ENCODE measurements around the gene CCL25.
"Not testable (repeated sequence)": the region's sequence is repeated elsewhere in the genome, so short reads cannot be mapped to it uniquely, and the experiment has no call there.

DNA sequence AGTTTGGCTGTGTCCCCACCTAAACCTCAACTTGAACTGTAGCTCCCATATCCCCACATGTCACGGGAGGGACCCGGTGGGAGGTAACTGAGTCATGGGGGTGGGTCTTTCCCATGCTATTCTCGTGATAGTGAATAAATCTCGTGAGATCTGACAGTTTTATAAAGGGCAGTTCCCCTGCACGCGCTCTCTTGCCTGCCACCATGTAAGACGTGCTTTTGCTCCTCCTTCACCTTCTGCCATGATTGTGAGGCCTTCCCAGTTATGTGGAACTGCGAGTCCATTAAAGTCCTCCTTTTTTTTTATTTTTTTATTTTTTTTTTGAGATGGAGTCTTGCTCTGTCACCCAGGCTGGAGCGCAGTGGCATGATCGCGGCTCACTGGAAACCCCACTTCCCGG is 49.4 kb downstream of the CCL25 start:
- TF ChIP-seq POLR2AphosphoS5, POLR2A (IDR thresholded peaks at IDR 0.05): not testable (repeated sequence)
- TF ChIP-seq, protein P1, sequence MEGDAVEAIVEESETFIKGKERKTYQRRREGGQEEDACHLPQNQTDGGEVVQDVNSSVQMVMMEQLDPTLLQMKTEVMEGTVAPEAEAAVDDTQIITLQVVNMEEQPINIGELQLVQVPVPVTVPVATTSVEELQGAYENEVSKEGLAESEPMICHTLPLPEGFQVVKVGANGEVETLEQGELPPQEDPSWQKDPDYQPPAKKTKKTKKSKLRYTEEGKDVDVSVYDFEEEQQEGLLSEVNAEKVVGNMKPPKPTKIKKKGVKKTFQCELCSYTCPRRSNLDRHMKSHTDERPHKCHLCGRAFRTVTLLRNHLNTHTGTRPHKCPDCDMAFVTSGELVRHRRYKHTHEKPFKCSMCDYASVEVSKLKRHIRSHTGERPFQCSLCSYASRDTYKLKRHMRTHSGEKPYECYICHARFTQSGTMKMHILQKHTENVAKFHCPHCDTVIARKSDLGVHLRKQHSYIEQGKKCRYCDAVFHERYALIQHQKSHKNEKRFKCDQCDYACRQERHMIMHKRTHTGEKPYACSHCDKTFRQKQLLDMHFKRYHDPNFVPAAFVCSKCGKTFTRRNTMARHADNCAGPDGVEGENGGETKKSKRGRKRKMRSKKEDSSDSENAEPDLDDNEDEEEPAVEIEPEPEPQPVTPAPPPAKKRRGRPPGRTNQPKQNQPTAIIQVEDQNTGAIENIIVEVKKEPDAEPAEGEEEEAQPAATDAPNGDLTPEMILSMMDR (IDR thresholded peaks at IDR 0.05): not testable (repeated sequence)

All from prostate gland (tissue), 2 donors.